ENCODE data around the gene DNAJC16. TPM values are rescaled to one million over a fixed set of nuclear protein-coding genes. Genes with fewer than 3 reads are reported as not detected.

The DNAJC16 gene
- total RNA-seq, 1 experiment from 2014 or later = 20.7 TPM

- Histone ChIP-seq H2BK15ac (ENCODE audit: low read depth, low read length) (no peak overlapping the region), H3T11ph (ENCODE audit: low read length) (no peak overlapping the region), H3K27ac (ENCODE audit: insufficient read length, low read depth, low read length) (no peak overlapping the region), H3K14ac (ENCODE audit: insufficient read depth, low read length) (no peak overlapping the region), H3K4me1 (ENCODE audit: insufficient read depth, low read length) (peaks cover 4% of the 10 kb centered on the region), H2AK5ac (ENCODE audit: insufficient read length, low read length) (no peak overlapping the region), H3K4ac (ENCODE audit: low read depth, low read length) (no peak overlapping the region), H3K23me2 (ENCODE audit: insufficient read length, low read depth, low read length, poor library complexity, severe bottlenecking) (peaks cover 6% of the 10 kb centered on the region), H3K9ac (ENCODE audit: extremely low read depth, insufficient read length, low read length) (no peak overlapping the region), H4K91ac (ENCODE audit: insufficient read length, low read depth, low read length) (no peak overlapping the region), H3K4me2 (ENCODE audit: insufficient read depth, insufficient read length, low read length) (no peak overlapping the region), H4K20me1 (ENCODE audit: control insufficient read depth, insufficient read depth, insufficient read length) (no peaks in the 10 kb centered on the region), H3K23ac (ENCODE audit: insufficient read length, low read depth, low read length) (no peak overlapping the region), H4K5ac (ENCODE audit: insufficient read length, low read depth, low read length) (no peak overlapping the region), H2BK20ac (ENCODE audit: low read depth, low read length, poor library complexity, severe bottlenecking) (no peak overlapping the region), H3K79me2 (ENCODE audit: insufficient read depth, low read length) (peaks cover 47% of the 10 kb centered on the region; the same call in 1 of the 2 replicates), H2BK5ac (ENCODE audit: insufficient read length, low read length) (no peak overlapping the region), H2BK12ac (ENCODE audit: insufficient read length, low read depth, low read length) (no peak overlapping the region), H3K27me3 (ENCODE audit: insufficient read depth, low read length) (no peaks in the 10 kb centered on the region), H3K9me3 (ENCODE audit: control insufficient read depth, low read depth, low read length) (no peaks in the 10 kb centered on the region), H2BK120ac (ENCODE audit: low read depth, low read length, poor library complexity, severe bottlenecking) (no peak overlapping the region), H3K56ac (ENCODE audit: insufficient read length, low read depth, low read length) (no peak overlapping the region), H4K8ac (replicated peaks; ENCODE audit: insufficient read length, low read depth, low read length) (no peak overlapping the region), H3K18ac (ENCODE audit: insufficient read length, low read depth, low read length) (no peak overlapping the region), H2AFZ (ENCODE audit: low read length) (no peak overlapping the region), H3K79me1 (ENCODE audit: insufficient read depth, low read depth, low read length, poor library complexity, severe bottlenecking) (no peaks in the 10 kb centered on the region)
- DNase-seq = no peak
- Mint-ChIP-seq H3K4me1 (peaks cover 19 to 26% of the 10 kb centered on the region in 2 experiments), H3K4me3 (no peak overlapping the region; a peak in 1 of 5 replicates), H3K36me3 (ENCODE audit: insufficient read depth in 1 of 3, low read depth in 3 of 3) (peaks cover 0 to 3% (median 2%) of the 10 kb centered on the region in 3 experiments; a peak in 4 of 7 replicates), H3K9me3 (no peaks in the 10 kb centered on the region), H3K27me3 (ENCODE audit: low read depth) (no peaks in the 10 kb centered on the region), H3K27ac (no peak overlapping the region)
- WGBS (ENCODE audit: extremely low coverage, insufficient read length, low lambda C conversion rate) = no CpG with 5 or more reads among the region's 1 CpG
- no peak for TF ChIP-seq CTCF (conservative IDR thresholded peaks at IDR 0.05)
These were observed 93.5 kb downstream of the DNAJC16 start for GRCh38 chr1:15620155-15620545.

All from H9 (cell line).